ENCODE data around the gene MBOAT2.

DNA sequence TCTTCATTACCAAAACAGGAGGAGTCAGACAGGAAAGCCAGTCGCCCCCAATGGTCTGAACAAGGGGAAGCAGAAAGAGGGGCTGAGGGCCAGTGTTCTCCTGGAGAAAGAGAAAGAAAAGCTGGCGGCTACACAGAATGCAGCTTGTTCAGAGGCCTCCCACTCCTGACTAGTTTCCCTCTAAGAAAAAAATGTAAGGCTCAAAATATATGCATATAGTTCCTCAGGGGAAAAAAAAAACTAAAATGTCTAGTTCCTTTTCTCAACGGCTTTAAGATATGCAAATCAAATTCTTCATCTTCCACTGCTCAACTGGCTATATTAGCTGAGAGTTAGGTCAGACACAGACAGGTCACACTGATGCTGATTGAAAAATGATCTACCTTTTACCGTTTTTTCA lies 18.6 kb downstream of the MBOAT2 start:
- TF ChIP-seq, protein P1, sequence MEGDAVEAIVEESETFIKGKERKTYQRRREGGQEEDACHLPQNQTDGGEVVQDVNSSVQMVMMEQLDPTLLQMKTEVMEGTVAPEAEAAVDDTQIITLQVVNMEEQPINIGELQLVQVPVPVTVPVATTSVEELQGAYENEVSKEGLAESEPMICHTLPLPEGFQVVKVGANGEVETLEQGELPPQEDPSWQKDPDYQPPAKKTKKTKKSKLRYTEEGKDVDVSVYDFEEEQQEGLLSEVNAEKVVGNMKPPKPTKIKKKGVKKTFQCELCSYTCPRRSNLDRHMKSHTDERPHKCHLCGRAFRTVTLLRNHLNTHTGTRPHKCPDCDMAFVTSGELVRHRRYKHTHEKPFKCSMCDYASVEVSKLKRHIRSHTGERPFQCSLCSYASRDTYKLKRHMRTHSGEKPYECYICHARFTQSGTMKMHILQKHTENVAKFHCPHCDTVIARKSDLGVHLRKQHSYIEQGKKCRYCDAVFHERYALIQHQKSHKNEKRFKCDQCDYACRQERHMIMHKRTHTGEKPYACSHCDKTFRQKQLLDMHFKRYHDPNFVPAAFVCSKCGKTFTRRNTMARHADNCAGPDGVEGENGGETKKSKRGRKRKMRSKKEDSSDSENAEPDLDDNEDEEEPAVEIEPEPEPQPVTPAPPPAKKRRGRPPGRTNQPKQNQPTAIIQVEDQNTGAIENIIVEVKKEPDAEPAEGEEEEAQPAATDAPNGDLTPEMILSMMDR (IDR thresholded peaks at IDR 0.05) = no peak
- no peak for TF ChIP-seq POLR2A (IDR thresholded peaks at IDR 0.05)

All from body of pancreas (tissue), 4 donors.